Body of pancreas (tissue), 4 donors: ENCODE data around the gene EXT2.

Experiments
- POLR2A ChIP-seq, 3 donors: fragments of 450-650 bp; IDR thresholded peaks; one replicate each; pipeline ENCODE4 v1.6.1; 2016; ENCODE audit warnings: antibody characterized with exemption in 3 of 3, mild to moderate bottlenecking in 2 of 3
- TF ChIP-seq, protein P1 (sequence below), 7 experiments: fragments of 450-650 bp in 4 of 7; fragments of 200-600 bp in 3 of 7; sonication (generic) in 3 of 7; IDR thresholded peaks; one replicate each; pipeline ENCODE4 v1.5.1; 2016 to 2019; ENCODE audit warnings: antibody characterized with exemption in 7 of 7

DNA sequence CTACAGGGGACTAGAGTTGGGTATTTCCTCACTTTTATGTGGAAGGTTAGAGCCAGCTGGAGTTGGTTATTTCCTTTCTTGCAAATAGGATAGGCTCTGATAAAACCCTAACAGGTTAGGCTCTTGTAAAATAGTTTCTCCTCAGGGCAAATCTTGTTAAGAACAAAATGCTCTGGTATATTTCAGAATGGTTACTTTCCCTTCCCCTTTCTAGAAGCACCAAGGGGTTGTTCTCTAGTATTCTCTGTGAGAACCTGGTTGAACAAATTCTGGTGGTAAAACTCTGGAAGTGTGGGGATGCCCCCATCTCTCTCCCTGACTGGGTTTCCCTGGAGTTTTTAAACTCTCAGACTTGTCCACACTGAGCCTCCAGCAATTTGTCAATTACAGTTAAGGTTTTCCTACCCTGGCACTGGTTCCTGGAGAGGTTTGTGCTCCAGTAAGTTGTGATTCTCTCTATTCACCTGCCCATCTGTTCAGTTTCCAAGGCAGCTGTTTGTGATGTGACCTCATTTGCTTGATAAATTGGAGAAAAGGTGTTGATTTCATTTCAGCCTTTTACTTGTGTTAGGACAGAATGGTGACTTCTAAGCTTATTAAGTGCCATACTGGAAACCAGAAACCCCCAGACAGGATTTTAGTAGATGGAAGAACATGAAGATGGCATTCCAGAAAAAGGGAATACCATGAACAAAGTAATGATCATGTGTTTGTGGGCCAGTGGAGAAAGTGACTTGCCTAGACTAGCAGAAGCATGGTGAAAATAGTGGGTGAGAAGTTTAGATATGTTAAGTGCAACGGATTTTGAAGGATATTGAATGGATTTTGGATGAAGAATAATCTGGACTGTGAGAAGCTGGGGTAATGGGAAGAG lies 64.6 kb downstream of the EXT2 start:
- no peak for TF ChIP-seq POLR2A (IDR thresholded peaks at IDR 0.05)
- TF ChIP-seq, protein P1, sequence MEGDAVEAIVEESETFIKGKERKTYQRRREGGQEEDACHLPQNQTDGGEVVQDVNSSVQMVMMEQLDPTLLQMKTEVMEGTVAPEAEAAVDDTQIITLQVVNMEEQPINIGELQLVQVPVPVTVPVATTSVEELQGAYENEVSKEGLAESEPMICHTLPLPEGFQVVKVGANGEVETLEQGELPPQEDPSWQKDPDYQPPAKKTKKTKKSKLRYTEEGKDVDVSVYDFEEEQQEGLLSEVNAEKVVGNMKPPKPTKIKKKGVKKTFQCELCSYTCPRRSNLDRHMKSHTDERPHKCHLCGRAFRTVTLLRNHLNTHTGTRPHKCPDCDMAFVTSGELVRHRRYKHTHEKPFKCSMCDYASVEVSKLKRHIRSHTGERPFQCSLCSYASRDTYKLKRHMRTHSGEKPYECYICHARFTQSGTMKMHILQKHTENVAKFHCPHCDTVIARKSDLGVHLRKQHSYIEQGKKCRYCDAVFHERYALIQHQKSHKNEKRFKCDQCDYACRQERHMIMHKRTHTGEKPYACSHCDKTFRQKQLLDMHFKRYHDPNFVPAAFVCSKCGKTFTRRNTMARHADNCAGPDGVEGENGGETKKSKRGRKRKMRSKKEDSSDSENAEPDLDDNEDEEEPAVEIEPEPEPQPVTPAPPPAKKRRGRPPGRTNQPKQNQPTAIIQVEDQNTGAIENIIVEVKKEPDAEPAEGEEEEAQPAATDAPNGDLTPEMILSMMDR (IDR thresholded peaks at IDR 0.05): no peak
